Gastrocnemius medialis (tissue), 4 donors: ENCODE results near the gene PEBP1.

Source experiments
- POLR2A ChIP-seq, 2 donors: fragments of 450-650 bp; IDR thresholded peaks; one replicate each; pipeline ENCODE4 v1.6.1; 2017; ENCODE audit warnings: antibody characterized with exemption in 2 of 2, mild to moderate bottlenecking in 2 of 2, moderate library complexity in 2 of 2
- TF ChIP-seq, protein P1 (sequence below), 5 experiments: fragments of 450-650 bp in 3 of 5; fragments of 200-600 bp in 2 of 5; sonication (generic) in 2 of 5; IDR thresholded peaks in 4 of 5; conservative IDR thresholded peaks in 1 of 5; 1 replicate in 4 of 5; 2 replicates in 1 of 5; pipeline ENCODE4 v1.5.1; 2016 to 2019; ENCODE audit warnings: antibody characterized with exemption in 5 of 5, mild to moderate bottlenecking in 3 of 5, moderate library complexity in 3 of 5

DNA sequence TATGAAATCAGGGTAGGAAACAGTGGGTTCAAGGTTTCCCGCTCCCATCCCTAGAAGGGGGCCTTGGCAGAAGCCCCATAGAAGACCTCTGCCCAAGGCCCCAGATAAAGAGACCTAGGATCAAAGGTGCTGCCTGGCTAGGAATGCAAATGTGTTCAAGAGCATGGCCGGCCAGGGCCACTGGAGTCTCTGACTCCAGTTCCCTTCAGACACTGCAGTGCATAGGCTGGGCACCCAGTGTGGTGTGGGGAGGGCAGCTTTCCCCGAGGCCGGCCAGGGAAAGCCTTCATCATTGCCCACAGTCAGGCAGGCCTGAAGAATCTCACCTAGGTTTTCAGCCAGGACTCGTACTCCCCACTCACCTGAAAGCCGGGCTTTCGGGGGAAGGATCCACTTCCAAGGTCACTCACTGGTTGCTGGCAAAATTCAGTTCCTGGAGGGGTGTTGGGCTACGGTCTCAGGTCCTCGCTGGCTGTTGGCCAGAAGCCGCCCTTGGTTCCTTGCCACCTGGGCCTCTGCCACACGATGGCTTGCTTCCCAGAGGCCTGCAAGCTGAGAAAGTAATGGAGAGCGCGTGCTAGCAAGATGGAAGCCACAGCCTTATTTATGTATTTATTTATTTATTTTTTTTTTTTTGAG lies 9.7 kb upstream of the PEBP1 start:
- TF ChIP-seq, protein P1, sequence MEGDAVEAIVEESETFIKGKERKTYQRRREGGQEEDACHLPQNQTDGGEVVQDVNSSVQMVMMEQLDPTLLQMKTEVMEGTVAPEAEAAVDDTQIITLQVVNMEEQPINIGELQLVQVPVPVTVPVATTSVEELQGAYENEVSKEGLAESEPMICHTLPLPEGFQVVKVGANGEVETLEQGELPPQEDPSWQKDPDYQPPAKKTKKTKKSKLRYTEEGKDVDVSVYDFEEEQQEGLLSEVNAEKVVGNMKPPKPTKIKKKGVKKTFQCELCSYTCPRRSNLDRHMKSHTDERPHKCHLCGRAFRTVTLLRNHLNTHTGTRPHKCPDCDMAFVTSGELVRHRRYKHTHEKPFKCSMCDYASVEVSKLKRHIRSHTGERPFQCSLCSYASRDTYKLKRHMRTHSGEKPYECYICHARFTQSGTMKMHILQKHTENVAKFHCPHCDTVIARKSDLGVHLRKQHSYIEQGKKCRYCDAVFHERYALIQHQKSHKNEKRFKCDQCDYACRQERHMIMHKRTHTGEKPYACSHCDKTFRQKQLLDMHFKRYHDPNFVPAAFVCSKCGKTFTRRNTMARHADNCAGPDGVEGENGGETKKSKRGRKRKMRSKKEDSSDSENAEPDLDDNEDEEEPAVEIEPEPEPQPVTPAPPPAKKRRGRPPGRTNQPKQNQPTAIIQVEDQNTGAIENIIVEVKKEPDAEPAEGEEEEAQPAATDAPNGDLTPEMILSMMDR (IDR thresholded peaks at IDR 0.05 in 4 of 5, conservative IDR thresholded peaks at IDR 0.05 in 1 of 5): no peak
- TF ChIP-seq POLR2A (IDR thresholded peaks at IDR 0.05): no peak
